ENCODE data around the gene ATG10. TPM values are rescaled to one million over a fixed set of nuclear protein-coding genes. Genes with fewer than 3 reads are reported as not detected.

The ATG10 gene
- total RNA-seq, 2 experiments from 2014 or later: 7.2 to 8.0 TPM

- CTCF ChIA-PET: interaction anchor here (0.6 kb wide), 1 partner anchor 141 kb away, joined by 5 read pairs; no protein-coding TSS in a partner anchor
- Mint-ChIP-seq H3K4me3 (no peak overlapping the region), H3K36me3 (ENCODE audit: low read depth) (peaks cover 2% of the 10 kb centered on the region), H3K27ac (no peak overlapping the region), H3K9me3 (no peaks in the 10 kb centered on the region), H3K4me1 (ENCODE audit: low read depth) (peaks cover 5% of the 10 kb centered on the region), H3K27me3 (ENCODE audit: low read depth) (no peaks in the 10 kb centered on the region)
- intact Hi-C loops (cut with micrococcal nuclease): no loop called here
- DNase-seq: no peak
Measured at GRCh38 chr5:82072138-82072537, 100.3 kb downstream of the ATG10 start.

- H3K36me3 Mint-ChIP-seq (ENCODE audit: low read depth): peaks cover 2% of the 10 kb centered on the region
- intact Hi-C loops (cut with micrococcal nuclease): no loop called here
- H3K27me3 Mint-ChIP-seq (ENCODE audit: low read depth): no peaks in the 10 kb centered on the region
- no peak overlapping the region for H3K4me3 Mint-ChIP-seq
- CTCF ChIA-PET: no interaction called here
- no peak for DNase-seq
- H3K27ac Mint-ChIP-seq: no peak overlapping the region
- no peaks in the 10 kb centered on the region for H3K9me3 Mint-ChIP-seq
- peaks cover 3% of the 10 kb centered on the region for H3K4me1 Mint-ChIP-seq (ENCODE audit: low read depth)
Measured at GRCh38 chr5:82073179-82073578, 101.4 kb downstream of the ATG10 start.

- CTCF ChIA-PET: no interaction called here
- no peaks in the 10 kb centered on the region for H3K27me3 Mint-ChIP-seq (ENCODE audit: low read depth)
Measured at GRCh38 chr5:82074950-82075349, 103.1 kb downstream of the ATG10 start.

GRCh38 chr5:82077496-82077895, 105.7 kb downstream of the ATG10 start:
- CTCF ChIA-PET: no interaction called here

More at GRCh38 chr5:82074950-82075349, 103.1 kb downstream of the ATG10 start:
- H3K4me1 Mint-ChIP-seq (ENCODE audit: low read depth): no peaks in the 10 kb centered on the region
- H3K27ac Mint-ChIP-seq: no peak overlapping the region
- no peaks in the 10 kb centered on the region for H3K9me3 Mint-ChIP-seq
- DNase-seq: no peak
- no peak overlapping the region for H3K4me3 Mint-ChIP-seq
- peaks cover 9% of the 10 kb centered on the region for H3K36me3 Mint-ChIP-seq (ENCODE audit: low read depth)
- intact Hi-C loops (cut with micrococcal nuclease): no loop called here

GRCh38 chr5:82091617-82092016, 119.8 kb downstream of the ATG10 start:
- intact Hi-C loops (cut with micrococcal nuclease): no loop called here
- Mint-ChIP-seq H3K9me3 (peaks cover 24% of the 10 kb centered on the region), H3K36me3 (ENCODE audit: low read depth) (peaks cover 25% of the 10 kb centered on the region), H3K4me3 (no peak overlapping the region), H3K27me3 (ENCODE audit: low read depth) (no peaks in the 10 kb centered on the region), H3K4me1 (ENCODE audit: low read depth) (peaks cover 9% of the 10 kb centered on the region), H3K27ac (no peak overlapping the region)
- DNase-seq: no peak
- CTCF ChIA-PET: no interaction called here

More at GRCh38 chr5:82077496-82077895, 105.7 kb downstream of the ATG10 start:
- no peak for DNase-seq
- H3K4me1 Mint-ChIP-seq (ENCODE audit: low read depth): no peaks in the 10 kb centered on the region
- intact Hi-C loops (cut with micrococcal nuclease): no loop called here
- no peak overlapping the region for H3K4me3 Mint-ChIP-seq
- H3K36me3 Mint-ChIP-seq (ENCODE audit: low read depth): peaks cover 16% of the 10 kb centered on the region
- no peak overlapping the region for H3K27ac Mint-ChIP-seq
- no peaks in the 10 kb centered on the region for H3K27me3 Mint-ChIP-seq (ENCODE audit: low read depth)
- H3K9me3 Mint-ChIP-seq: peaks cover 6% of the 10 kb centered on the region

GRCh38 chr5:82095536-82095935, 123.7 kb downstream of the ATG10 start:
- Mint-ChIP-seq H3K9me3 (peaks cover 17% of the 10 kb centered on the region), H3K4me3 (no peak overlapping the region), H3K36me3 (ENCODE audit: low read depth) (peaks cover 10% of the 10 kb centered on the region), H3K4me1 (ENCODE audit: low read depth) (peaks cover 13% of the 10 kb centered on the region), H3K27ac (no peak overlapping the region), H3K27me3 (ENCODE audit: low read depth) (no peaks in the 10 kb centered on the region)
- intact Hi-C loops (cut with micrococcal nuclease): no loop called here
- no peak for DNase-seq
- CTCF ChIA-PET: no interaction called here

- Mint-ChIP-seq H3K36me3 (ENCODE audit: low read depth) (peaks cover 10% of the 10 kb centered on the region), H3K27ac (no peak overlapping the region), H3K4me3 (no peak overlapping the region), H3K4me1 (ENCODE audit: low read depth) (peaks cover 18% of the 10 kb centered on the region), H3K9me3 (peaks cover 17% of the 10 kb centered on the region), H3K27me3 (ENCODE audit: low read depth) (no peaks in the 10 kb centered on the region)
- intact Hi-C loops (cut with micrococcal nuclease): no loop called here
- no peak for DNase-seq
- CTCF ChIA-PET: no interaction called here
Measured at GRCh38 chr5:82096249-82096648, 124.4 kb downstream of the ATG10 start.

- Mint-ChIP-seq H3K27me3 (ENCODE audit: low read depth) (no peaks in the 10 kb centered on the region), H3K27ac (no peak overlapping the region), H3K9me3 (no peaks in the 10 kb centered on the region), H3K36me3 (ENCODE audit: low read depth) (no peaks in the 10 kb centered on the region), H3K4me1 (ENCODE audit: low read depth) (peaks cover 24% of the 10 kb centered on the region), H3K4me3 (no peak overlapping the region)
- CTCF ChIA-PET: interaction anchor here (0.6 kb wide), 1 partner anchor 448 kb away, joined by 3 read pairs; no protein-coding TSS in a partner anchor
- DNase-seq: no peak
- intact Hi-C loops (cut with micrococcal nuclease): loop anchor here (10.0 kb wide), 1 partner anchor 346 kb away; the partner anchor contains the start of gene SSBP2
Measured at GRCh38 chr5:82100303-82101077, 128.7 kb downstream of the ATG10 start.

GRCh38 chr5:82104872-82105271, 133.0 kb downstream of the ATG10 start:
- H3K27ac Mint-ChIP-seq: no peak overlapping the region
- peak; percentile 58 for DNase-seq
- peaks cover 24% of the 10 kb centered on the region for H3K4me1 Mint-ChIP-seq (ENCODE audit: low read depth)
- H3K36me3 Mint-ChIP-seq (ENCODE audit: low read depth): no peaks in the 10 kb centered on the region
- CTCF ChIA-PET: no interaction called here
- H3K27me3 Mint-ChIP-seq (ENCODE audit: low read depth): no peaks in the 10 kb centered on the region
- intact Hi-C loops (cut with micrococcal nuclease): loop anchor here (1.0 to 10.0 kb wide), 5 partner anchors 58 to 598 kb away; partner anchors contain the start of genes ATG10 and SSBP2
- H3K9me3 Mint-ChIP-seq: no peaks in the 10 kb centered on the region
- no peak overlapping the region for H3K4me3 Mint-ChIP-seq

- Mint-ChIP-seq H3K4me1 (ENCODE audit: low read depth) (peaks cover 20% of the 10 kb centered on the region), H3K27me3 (ENCODE audit: low read depth) (no peaks in the 10 kb centered on the region), H3K4me3 (no peak overlapping the region), H3K36me3 (ENCODE audit: low read depth) (no peaks in the 10 kb centered on the region), H3K9me3 (no peaks in the 10 kb centered on the region), H3K27ac (no peak overlapping the region)
- intact Hi-C loops (cut with micrococcal nuclease): loop anchor here (1.0 to 10.0 kb wide), 5 partner anchors 57 to 599 kb away; partner anchors contain the start of genes ATG10 and SSBP2
- peak; percentile 31 for DNase-seq
- CTCF ChIA-PET: interaction anchor here (1.3 kb wide), 1 partner anchor 121 kb away, joined by 4 read pairs; no protein-coding TSS in a partner anchor
Measured at GRCh38 chr5:82105457-82105856, 133.6 kb downstream of the ATG10 start.

GRCh38 chr5:82106207-82106606, 134.4 kb downstream of the ATG10 start:
- CTCF ChIA-PET: interaction anchor here (0.6 to 1.3 kb wide), 2 partner anchors 120 to 164 kb away, joined by 3 to 4 read pairs; no protein-coding TSS in a partner anchor
- Mint-ChIP-seq H3K27me3 (ENCODE audit: low read depth) (no peaks in the 10 kb centered on the region), H3K4me1 (ENCODE audit: low read depth) (peaks cover 15% of the 10 kb centered on the region), H3K36me3 (ENCODE audit: low read depth) (no peaks in the 10 kb centered on the region), H3K4me3 (no peak overlapping the region), H3K27ac (no peak overlapping the region), H3K9me3 (no peaks in the 10 kb centered on the region)
- no peak for DNase-seq
- intact Hi-C loops (cut with micrococcal nuclease): loop anchor here (2.0 to 10.0 kb wide), 3 partner anchors 121 to 685 kb away; partner anchors contain the start of gene SSBP2

GRCh38 chr5:82106756-82107155, 134.9 kb downstream of the ATG10 start:
- H3K36me3 Mint-ChIP-seq (ENCODE audit: low read depth): no peaks in the 10 kb centered on the region

More at GRCh38 chr5:82106756-82107155, 134.9 kb downstream of the ATG10 start:
- Mint-ChIP-seq H3K4me3 (no peak overlapping the region), H3K27me3 (ENCODE audit: low read depth) (no peaks in the 10 kb centered on the region), H3K27ac (no peak overlapping the region), H3K9me3 (no peaks in the 10 kb centered on the region), H3K4me1 (ENCODE audit: low read depth) (peaks cover 15% of the 10 kb centered on the region)
- CTCF ChIA-PET: interaction anchor here (1.3 kb wide), 1 partner anchor 119 kb away, joined by 4 read pairs; no protein-coding TSS in a partner anchor
- intact Hi-C loops (cut with micrococcal nuclease): loop anchor here (2.0 to 10.0 kb wide), 3 partner anchors 121 to 686 kb away; partner anchors contain the start of gene SSBP2
- no peak for DNase-seq

Measured in activated naive CD4-positive, alpha-beta T cell treated with anti-CD3 and anti-CD28 coated beads for 36 hours (primary cell).